GM23338 (cell line): ENCODE measurements around the gene CNPPD1. TPM values are rescaled to one million over a fixed set of nuclear protein-coding genes. Genes with fewer than 3 reads are reported as not detected.

Source experiments
- ATAC-seq: fragments of 200-7000 bp; cut with Tn5 transposase; 3 replicates; pipeline ENCODE4 v1.9.1; 2020
- DNase-seq: peaks from one replicate; pipeline ENCODE4 v3.0.0-alpha.2; 2015; ENCODE audit warnings: low spot score
- H2AFZ ChIP-seq: fragments of 200-600 bp; sonication (generic); 2 replicates; pipeline ENCODE4 v1.8.0; 2016; ENCODE audit warnings: antibody characterized with exemption, mild to moderate bottlenecking, moderate library complexity
- H3F3A ChIP-seq: fragments of 200-600 bp; sonication (generic); replicated peaks from 2 replicates; pipeline ENCODE4 v1.8.0; 2017; ENCODE audit warnings: antibody characterized with exemption, mixed run types, low read depth
- H3K27ac ChIP-seq: fragments of 200-600 bp; sonication (generic); 2 replicates; pipeline ENCODE4 v1.6.1; 2016; ENCODE audit warnings: low read depth
- H3K27me3 ChIP-seq: fragments of 200-600 bp; sonication (generic); 2 replicates; pipeline ENCODE4 v1.8.0; 2016; ENCODE audit warnings: mild to moderate bottlenecking, mixed run types, moderate library complexity; ENCODE audit not compliant: insufficient read depth
- H3K36me3 ChIP-seq: fragments of 200-600 bp; sonication (generic); 2 replicates; pipeline ENCODE4 v1.8.0; 2016; ENCODE audit warnings: mild to moderate bottlenecking; ENCODE audit not compliant: insufficient read depth
- H3K4me1 ChIP-seq: fragments of 200-600 bp; sonication (generic); 2 replicates; pipeline ENCODE4 v1.8.0; 2016; ENCODE audit warnings: mild to moderate bottlenecking, moderate library complexity; ENCODE audit not compliant: insufficient read depth
- H3K4me2 ChIP-seq: fragments of 200-600 bp; sonication (generic); 2 replicates; pipeline ENCODE4 v1.7.1; 2017; ENCODE audit warnings: mixed run types
- H3K4me3 ChIP-seq: fragments of 200-600 bp; sonication (generic); 2 replicates; pipeline ENCODE4 v1.6.1; 2016; ENCODE audit warnings: mixed run types
- H3K79me2 ChIP-seq: fragments of 200-600 bp; sonication (generic); replicated peaks from 2 replicates; pipeline ENCODE4 v1.8.0; 2017; ENCODE audit warnings: mild to moderate bottlenecking; ENCODE audit not compliant: insufficient read depth
- H3K9me2 ChIP-seq: fragments of 200-600 bp; sonication (generic); 2 replicates; pipeline ENCODE4 v1.8.0; 2017; ENCODE audit not compliant: insufficient read depth
- H4K20me1 ChIP-seq: fragments of 200-600 bp; sonication (generic); replicated peaks from 2 replicates; pipeline ENCODE4 v1.8.0; 2017; ENCODE audit warnings: mild to moderate bottlenecking; ENCODE audit not compliant: insufficient read depth
- H3K27ac Mint-ChIP-seq: 2 replicates; pipeline ENCODE4 v1.8.0; 2020; ENCODE audit warnings: inconsistent platforms, mild to moderate bottlenecking, moderate library complexity, mixed read lengths
- H3K27me3 Mint-ChIP-seq: 3 replicates; pipeline ENCODE4 v1.8.0; 2022; ENCODE audit warnings: low read depth, mild to moderate bottlenecking, moderate library complexity, mixed read lengths, inconsistent platforms; ENCODE audit not compliant: insufficient read depth, poor library complexity
- H3K36me3 Mint-ChIP-seq: 3 replicates; pipeline ENCODE4 v1.8.0; 2021; ENCODE audit warnings: low read depth, mild to moderate bottlenecking, inconsistent platforms, moderate library complexity, mixed read lengths
- H3K4me1 Mint-ChIP-seq: 3 replicates; pipeline ENCODE4 v1.8.0; 2020; ENCODE audit warnings: mild to moderate bottlenecking, inconsistent platforms, mixed read lengths
- H3K4me3 Mint-ChIP-seq: 3 replicates; pipeline ENCODE4 v1.8.0; 2021; ENCODE audit warnings: moderate library complexity, mild to moderate bottlenecking, inconsistent platforms, mixed read lengths
- H3K9me3 Mint-ChIP-seq: 3 replicates; pipeline ENCODE4 v1.8.0; 2020; ENCODE audit warnings: moderate library complexity, mild to moderate bottlenecking, inconsistent platforms, mixed read lengths
- CREB1 ChIP-seq: fragments of 250-450 bp; sonication (Bioruptor Pico); IDR thresholded peaks from 2 replicates; pipeline ENCODE4 v1.5.0; 2020; ENCODE audit warnings: low read depth, mild to moderate bottlenecking, moderate library complexity
- EZH2 ChIP-seq: fragments of 200-600 bp; sonication (generic); IDR thresholded peaks from one replicate; pipeline ENCODE4 v1.8.0; 2017; ENCODE audit warnings: antibody characterized with exemption, mild to moderate bottlenecking, low read depth; ENCODE audit not compliant: unreplicated experiment
- EZH2phosphoT487 ChIP-seq: fragments of 200-600 bp; sonication (generic); IDR thresholded peaks from one replicate; pipeline ENCODE4 v1.8.1; 2018; ENCODE audit warnings: antibody characterized with exemption; ENCODE audit not compliant: unreplicated experiment
- JUNB ChIP-seq: IDR thresholded peaks from one replicate; pipeline ENCODE4 v1.6.1; 2016; ENCODE audit warnings: antibody characterized with exemption; ENCODE audit not compliant: unreplicated experiment
- NANOG ChIP-seq: IDR thresholded peaks from 2 replicates; pipeline ENCODE4 v1.6.1; 2016; ENCODE audit warnings: antibody characterized with exemption, borderline replicate concordance
- POLR2AphosphoS5 ChIP-seq: IDR thresholded peaks from 2 replicates; pipeline ENCODE4 v1.6.1; 2016; ENCODE audit warnings: antibody characterized with exemption, low read depth
- ZNF114 ChIP-seq: fragments of 250-450 bp; sonication (Bioruptor Pico); IDR thresholded peaks from 2 replicates; pipeline ENCODE4 v1.5.0; 2020; ENCODE audit warnings: mild to moderate bottlenecking, moderate library complexity
- polyA plus RNA-seq: library from polyadenylated mRNA; unstranded; fragments of >200 nt; fragmentation: Nextera tagmentation; extraction: Ambion mirVana; gene quantifications from 2 replicates; pipeline ENCODE4 v1.2.1, GENCODE V29; 2016
- total RNA-seq: library from RNA; depleted of rRNA; stranded (reverse); fragments of >200 nt; shearing (Covaris generic); gene quantifications from 2 replicates; pipeline ENCODE4 v1.2.3, GENCODE V29; 2014
- TF ChIP-seq, protein P1 (sequence below): fragments of 250-450 bp; sonication (Bioruptor Pico); IDR thresholded peaks from 2 replicates; pipeline ENCODE4 v1.5.0; 2020; ENCODE audit warnings: mild to moderate bottlenecking, moderate library complexity

The CNPPD1 gene
- total and polyA plus RNA-seq, 2 experiments from 2014 or later: 18.0 to 18.2 TPM

- TF ChIP-seq, protein P1, sequence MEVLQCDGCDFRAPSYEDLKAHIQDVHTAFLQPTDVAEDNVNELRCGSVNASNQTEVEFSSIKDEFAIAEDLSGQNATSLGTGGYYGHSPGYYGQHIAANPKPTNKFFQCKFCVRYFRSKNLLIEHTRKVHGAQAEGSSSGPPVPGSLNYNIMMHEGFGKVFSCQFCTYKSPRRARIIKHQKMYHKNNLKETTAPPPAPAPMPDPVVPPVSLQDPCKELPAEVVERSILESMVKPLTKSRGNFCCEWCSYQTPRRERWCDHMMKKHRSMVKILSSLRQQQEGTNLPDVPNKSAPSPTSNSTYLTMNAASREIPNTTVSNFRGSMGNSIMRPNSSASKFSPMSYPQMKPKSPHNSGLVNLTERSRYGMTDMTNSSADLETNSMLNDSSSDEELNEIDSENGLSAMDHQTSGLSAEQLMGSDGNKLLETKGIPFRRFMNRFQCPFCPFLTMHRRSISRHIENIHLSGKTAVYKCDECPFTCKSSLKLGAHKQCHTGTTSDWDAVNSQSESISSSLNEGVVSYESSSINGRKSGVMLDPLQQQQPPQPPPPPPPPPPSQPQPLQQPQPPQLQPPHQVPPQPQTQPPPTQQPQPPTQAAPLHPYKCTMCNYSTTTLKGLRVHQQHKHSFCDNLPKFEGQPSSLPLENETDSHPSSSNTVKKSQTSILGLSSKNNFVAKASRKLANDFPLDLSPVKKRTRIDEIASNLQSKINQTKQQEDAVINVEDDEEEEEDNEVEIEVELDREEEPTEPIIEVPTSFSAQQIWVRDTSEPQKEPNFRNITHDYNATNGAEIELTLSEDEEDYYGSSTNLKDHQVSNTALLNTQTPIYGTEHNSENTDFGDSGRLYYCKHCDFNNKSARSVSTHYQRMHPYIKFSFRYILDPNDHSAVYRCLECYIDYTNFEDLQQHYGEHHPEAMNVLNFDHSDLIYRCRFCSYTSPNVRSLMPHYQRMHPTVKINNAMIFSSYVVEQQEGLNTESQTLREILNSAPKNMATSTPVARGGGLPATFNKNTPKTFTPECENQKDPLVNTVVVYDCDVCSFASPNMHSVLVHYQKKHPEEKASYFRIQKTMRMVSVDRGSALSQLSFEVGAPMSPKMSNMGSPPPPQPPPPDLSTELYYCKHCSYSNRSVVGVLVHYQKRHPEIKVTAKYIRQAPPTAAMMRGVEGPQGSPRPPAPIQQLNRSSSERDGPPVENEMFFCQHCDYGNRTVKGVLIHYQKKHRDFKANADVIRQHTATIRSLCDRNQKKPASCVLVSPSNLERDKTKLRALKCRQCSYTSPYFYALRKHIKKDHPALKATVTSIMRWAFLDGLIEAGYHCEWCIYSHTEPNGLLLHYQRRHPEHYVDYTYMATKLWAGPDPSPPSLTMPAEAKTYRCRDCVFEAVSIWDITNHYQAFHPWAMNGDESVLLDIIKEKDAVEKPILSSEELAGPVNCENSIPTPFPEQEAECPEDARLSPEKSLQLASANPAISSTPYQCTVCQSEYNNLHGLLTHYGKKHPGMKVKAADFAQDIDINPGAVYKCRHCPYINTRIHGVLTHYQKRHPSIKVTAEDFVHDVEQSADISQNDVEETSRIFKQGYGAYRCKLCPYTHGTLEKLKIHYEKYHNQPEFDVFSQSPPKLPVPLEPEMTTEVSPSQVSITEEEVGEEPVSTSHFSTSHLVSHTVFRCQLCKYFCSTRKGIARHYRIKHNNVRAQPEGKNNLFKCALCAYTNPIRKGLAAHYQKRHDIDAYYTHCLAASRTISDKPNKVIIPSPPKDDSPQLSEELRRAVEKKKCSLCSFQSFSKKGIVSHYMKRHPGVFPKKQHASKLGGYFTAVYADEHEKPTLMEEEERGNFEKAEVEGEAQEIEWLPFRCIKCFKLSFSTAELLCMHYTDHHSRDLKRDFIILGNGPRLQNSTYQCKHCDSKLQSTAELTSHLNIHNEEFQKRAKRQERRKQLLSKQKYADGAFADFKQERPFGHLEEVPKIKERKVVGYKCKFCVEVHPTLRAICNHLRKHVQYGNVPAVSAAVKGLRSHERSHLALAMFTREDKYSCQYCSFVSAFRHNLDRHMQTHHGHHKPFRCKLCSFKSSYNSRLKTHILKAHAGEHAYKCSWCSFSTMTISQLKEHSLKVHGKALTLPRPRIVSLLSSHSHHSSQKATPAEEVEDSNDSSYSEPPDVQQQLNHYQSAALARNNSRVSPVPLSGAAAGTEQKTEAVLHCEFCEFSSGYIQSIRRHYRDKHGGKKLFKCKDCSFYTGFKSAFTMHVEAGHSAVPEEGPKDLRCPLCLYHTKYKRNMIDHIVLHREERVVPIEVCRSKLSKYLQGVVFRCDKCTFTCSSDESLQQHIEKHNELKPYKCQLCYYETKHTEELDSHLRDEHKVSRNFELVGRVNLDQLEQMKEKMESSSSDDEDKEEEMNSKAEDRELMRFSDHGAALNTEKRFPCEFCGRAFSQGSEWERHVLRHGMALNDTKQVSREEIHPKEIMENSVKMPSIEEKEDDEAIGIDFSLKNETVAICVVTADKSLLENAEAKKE (CRISPR knock-in tag): no peak
These were observed 7.8 kb downstream of the CNPPD1 start (continued) for GRCh38 chr2:219168932-219169331.

DNA sequence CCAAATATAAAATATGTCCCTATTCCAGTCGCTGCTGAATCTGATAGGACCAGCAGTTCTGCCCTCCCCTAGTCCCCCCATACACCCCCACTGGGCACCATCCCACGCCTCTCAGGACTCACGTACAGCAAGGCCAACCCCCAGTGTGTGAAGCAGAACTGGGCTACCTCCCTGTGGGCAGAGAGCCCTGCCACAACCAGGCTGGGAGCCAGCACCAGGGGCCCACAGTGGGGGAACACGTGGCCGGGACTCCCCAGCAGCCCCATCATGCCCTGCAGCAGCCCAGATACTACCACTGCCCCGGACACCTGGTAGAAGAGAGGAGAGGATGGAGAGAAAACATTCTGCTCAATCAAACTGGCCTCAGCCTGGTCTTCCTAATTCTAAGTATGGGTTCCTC, 8.2 kb downstream of the CNPPD1 start:
- ATAC-seq: no peak
- Mint-ChIP-seq H3K4me1 (peaks cover 9% of the 10 kb centered on the region), H3K4me3 (no peak overlapping the region), H3K27ac (no peak overlapping the region), H3K9me3 (no peaks in the 10 kb centered on the region), H3K36me3 (peaks cover 6% of the 10 kb centered on the region; the same call in 2 of the 3 replicates), H3K27me3 (peaks cover 23% of the 10 kb centered on the region)
- no peak for DNase-seq
- no peaks in the 10 kb centered on the region for H3K79me2 ChIP-seq
- H4K20me1 ChIP-seq: no peaks in the 10 kb centered on the region
- no peak overlapping the region for H2AFZ ChIP-seq
- H3K4me2 ChIP-seq: no peak overlapping the region
- no peaks in the 10 kb centered on the region for H3K36me3 ChIP-seq
- H3F3A ChIP-seq: no peaks in the 10 kb centered on the region
- no peaks in the 10 kb centered on the region for H3K4me1 ChIP-seq
- no peak overlapping the region for H3K4me3 ChIP-seq
- H3K27me3 ChIP-seq: no peaks in the 10 kb centered on the region
- no peaks in the 10 kb centered on the region for H3K9me2 ChIP-seq
- no peak overlapping the region for H3K27ac ChIP-seq
- no peak for TF ChIP-seq EZH2phosphoT487
- no peak for TF ChIP-seq NANOG
- TF ChIP-seq, protein P1 (CRISPR knock-in tag): no peak
- TF ChIP-seq ZNF114 (CRISPR knock-in tag): no peak
- no peak for TF ChIP-seq EZH2
- no peak for TF ChIP-seq CREB1 (CRISPR knock-in tag)
- TF ChIP-seq JUNB: no peak
- no peak for TF ChIP-seq POLR2AphosphoS5
